IMR-90 (cell line): ENCODE results near the gene ZNF446. TPM values are rescaled to one million over a fixed set of nuclear protein-coding genes. Genes with fewer than 3 reads are reported as not detected.
"Not testable (repeated sequence)": the region's sequence is repeated elsewhere in the genome, so short reads cannot be mapped to it uniquely, and the experiment has no call there.

Experiments
- ATAC-seq: fragments of 200-7000 bp; cut with Tn5 transposase; 2 replicates; pipeline ENCODE4 v1.9.1; 2020; ENCODE audit warnings: low read depth, mild to moderate bottlenecking, moderate library complexity
- BruUV-seq: library from RNA; stranded (reverse); fragments of 400-500 nt; replicated peaks from 2 replicates; lab custom pipeline; 2021; lab: Mats Ljungman, UMichigan
- CTCF ChIA-PET: fragments of 300-600 bp; formaldehyde crosslinking; extraction: SDS; loops from one replicate; lab custom pipeline; 2021; ENCODE audit warnings: antibody characterized with exemption; lab: Yijun Ruan, JAX
- POLR2A ChIA-PET: fragments of 300-600 bp; sonication (Branson Sonifier 250); formaldehyde crosslinking; loops from one replicate; lab custom pipeline; 2022; ENCODE audit warnings: antibody characterized with exemption; ENCODE audit not compliant: unreplicated experiment; lab: Charles Lee
- DNase-seq: peaks from one replicate; pipeline ENCODE4 v3.0.0; 2013
- H2AFZ ChIP-seq: replicated peaks from 2 replicates; pipeline ENCODE3; 2013; ENCODE audit warnings: low read length, mild to moderate bottlenecking; ENCODE audit not compliant: poor library complexity
- H2AK5ac ChIP-seq: 2 replicates; pipeline ENCODE4 v1.6.1; 2013; ENCODE audit warnings: low read depth, low read length, inconsistent platforms
- H2AK9ac ChIP-seq: replicated peaks from 2 replicates; pipeline ENCODE3; 2013; ENCODE audit warnings: mild to moderate bottlenecking, low read depth, low read length, moderate library complexity; ENCODE audit not compliant: poor library complexity
- H2BK120ac ChIP-seq: 2 replicates; pipeline ENCODE4 v1.6.1; 2013; ENCODE audit warnings: low read depth, low read length, inconsistent platforms
- H2BK15ac ChIP-seq: 3 replicates; pipeline ENCODE4 v1.6.1; 2013; ENCODE audit warnings: low read depth, low read length, inconsistent platforms
- H2BK20ac ChIP-seq: 2 replicates; pipeline ENCODE4 v1.6.1; 2013; ENCODE audit warnings: low read depth, mild to moderate bottlenecking, inconsistent platforms, low read length, moderate library complexity
- H2BK5ac ChIP-seq: 2 replicates; pipeline ENCODE4 v1.6.1; 2013; ENCODE audit warnings: mild to moderate bottlenecking, low read depth, low read length, inconsistent platforms; ENCODE audit not compliant: poor library complexity, severe bottlenecking
- H3K14ac ChIP-seq: replicated peaks from 2 replicates; pipeline ENCODE4 v1.6.1; 2013; ENCODE audit warnings: low read depth, low read length, inconsistent platforms
- H3K18ac ChIP-seq: 2 replicates; pipeline ENCODE4 v1.6.1; 2013; ENCODE audit warnings: low read depth, low read length, control low read depth
- H3K23ac ChIP-seq: 2 replicates; pipeline ENCODE4 v1.6.1; 2013; ENCODE audit warnings: low read depth, low read length, inconsistent platforms
- H3K27ac ChIP-seq: 2 replicates; pipeline ENCODE4 v1.5.1; 2013; ENCODE audit warnings: mild to moderate bottlenecking, control low read depth, low read length; ENCODE audit not compliant: insufficient read depth
- H3K27me3 ChIP-seq: 2 replicates; pipeline ENCODE4 v1.6.1; 2013; ENCODE audit warnings: low read length; ENCODE audit not compliant: control insufficient read depth, insufficient read depth
- H3K36me3 ChIP-seq: 2 replicates; pipeline ENCODE4 v1.6.1; 2013; ENCODE audit warnings: low read length, mixed read lengths; ENCODE audit not compliant: control insufficient read depth, insufficient read depth
- H3K4ac ChIP-seq: 2 replicates; pipeline ENCODE4 v1.6.1; 2013; ENCODE audit warnings: low read depth, low read length, inconsistent platforms
- H3K4me1 ChIP-seq: 2 replicates; pipeline ENCODE4 v1.6.1; 2013; ENCODE audit warnings: low read length, mixed read lengths; ENCODE audit not compliant: control insufficient read depth, insufficient read depth
- H3K4me2 ChIP-seq: 2 replicates; pipeline ENCODE4 v1.6.1; 2013; ENCODE audit warnings: low read depth, mild to moderate bottlenecking, control low read depth, low read length, moderate library complexity
- H3K4me3 ChIP-seq: 2 replicates; pipeline ENCODE4 v1.5.1; 2013; ENCODE audit warnings: low read depth, mild to moderate bottlenecking, control low read depth, low read length, moderate library complexity; ENCODE audit not compliant: insufficient read depth
- H3K56ac ChIP-seq: 2 replicates; pipeline ENCODE4 v1.6.1; 2013; ENCODE audit warnings: low read length, inconsistent platforms; ENCODE audit not compliant: insufficient read depth; ENCODE audit errors: extremely low read depth
- H3K79me1 ChIP-seq, 2 experiments: 2 replicates each; pipeline ENCODE4 v1.6.1; 2013; ENCODE audit warnings: low read length in 2 of 2, inconsistent platforms in 1 of 2, low read depth in 1 of 2
- H3K9ac ChIP-seq: 2 replicates; pipeline ENCODE4 v1.6.1; 2013; ENCODE audit warnings: low read depth, low read length, control low read depth
- H3K9me1 ChIP-seq: 2 replicates; pipeline ENCODE4 v1.6.1; 2013; ENCODE audit warnings: low read length, inconsistent platforms; ENCODE audit not compliant: insufficient read depth
- H3K9me3 ChIP-seq: 2 replicates; pipeline ENCODE4 v1.6.1; 2013; ENCODE audit warnings: low read length; ENCODE audit not compliant: control insufficient read depth, insufficient read depth
- H4K20me1 ChIP-seq: 2 replicates; pipeline ENCODE4 v1.6.1; 2013; ENCODE audit warnings: low read length, inconsistent platforms; ENCODE audit not compliant: insufficient read depth
- H4K5ac ChIP-seq: 2 replicates; pipeline ENCODE4 v1.6.1; 2013; ENCODE audit warnings: mild to moderate bottlenecking, low read depth, low read length, control low read depth
- H4K8ac ChIP-seq, 2 experiments: 2 replicates each; pipeline ENCODE4 v1.6.1; 2013; ENCODE audit warnings: low read depth in 2 of 2, low read length in 2 of 2, control low read depth in 1 of 2, inconsistent platforms in 1 of 2
- H4K91ac ChIP-seq: 2 replicates; pipeline ENCODE4 v1.6.1; 2013; ENCODE audit warnings: low read depth, low read length, inconsistent platforms; ENCODE audit not compliant: insufficient read depth
- NFE2L2 ChIP-seq: fragments of 150-350 bp; IDR thresholded peaks from 2 replicates; pipeline ENCODE4 v1.6.1; 2016; ENCODE audit warnings: low read depth, mild to moderate bottlenecking, low read length
- WGBS, 2 experiments: methylation state at CpG; one replicate each; pipeline versions ENCODE4 v1.1.5 to v1.1.7; 2013; ENCODE audit warnings: missing lambda C conversion rate in 2 of 2; ENCODE audit not compliant: insufficient read length in 1 of 2; ENCODE audit errors: extremely low coverage in 2 of 2; 5-methylcytosine and 5-hydroxymethylcytosine counted together
- dilution Hi-C: fragments of 300-500 bp; cut with HindIII; formaldehyde crosslinking; loops from one replicate; pipeline ENCODE4 v1.14.3; 2018; ENCODE audit warnings: low sequenced_read_pairs; ENCODE audit not compliant: unreplicated experiment
- in situ Hi-C: fragments of 300-500 bp; cut with MboI; formaldehyde crosslinking; loops from 3 replicates; pipeline ENCODE4 v1.14.3; 2019; ENCODE audit warnings: low sequenced_read_pairs, inconsistent platforms, mixed read lengths
- intact Hi-C: fragments of 100-400 bp; cut with micrococcal nuclease; formaldehyde crosslinking; loops from 2 replicates; pipeline ENCODE4 v1.10.0; 2022
- polyA plus RNA-seq, 3 experiments: library from polyadenylated mRNA; depleted of rRNA; stranded (reverse); fragments of >200 nt; gene quantifications; 2 replicates each; pipeline ENCODE4 v1.2.3, GENCODE V29; 2012; ENCODE audit warnings: low replicate concordance in 1 of 3
- total RNA-seq: library from RNA; depleted of rRNA; stranded (reverse); fragments of >200 nt; gene quantifications from 2 replicates; pipeline ENCODE4 v1.2.3, GENCODE V29; 2012
- TF ChIP-seq, protein P1 (sequence below): conservative IDR thresholded peaks from 2 replicates; pipeline ENCODE4 v1.5.1; 2012; ENCODE audit warnings: mild to moderate bottlenecking, low read depth, low read length, improper control_type of control experiment

ZNF446 gene
- total and polyA plus RNA-seq, 2 of the 4 experiments (the other 2 are of a cell fraction): 4.8 to 6.9 TPM

DNA sequence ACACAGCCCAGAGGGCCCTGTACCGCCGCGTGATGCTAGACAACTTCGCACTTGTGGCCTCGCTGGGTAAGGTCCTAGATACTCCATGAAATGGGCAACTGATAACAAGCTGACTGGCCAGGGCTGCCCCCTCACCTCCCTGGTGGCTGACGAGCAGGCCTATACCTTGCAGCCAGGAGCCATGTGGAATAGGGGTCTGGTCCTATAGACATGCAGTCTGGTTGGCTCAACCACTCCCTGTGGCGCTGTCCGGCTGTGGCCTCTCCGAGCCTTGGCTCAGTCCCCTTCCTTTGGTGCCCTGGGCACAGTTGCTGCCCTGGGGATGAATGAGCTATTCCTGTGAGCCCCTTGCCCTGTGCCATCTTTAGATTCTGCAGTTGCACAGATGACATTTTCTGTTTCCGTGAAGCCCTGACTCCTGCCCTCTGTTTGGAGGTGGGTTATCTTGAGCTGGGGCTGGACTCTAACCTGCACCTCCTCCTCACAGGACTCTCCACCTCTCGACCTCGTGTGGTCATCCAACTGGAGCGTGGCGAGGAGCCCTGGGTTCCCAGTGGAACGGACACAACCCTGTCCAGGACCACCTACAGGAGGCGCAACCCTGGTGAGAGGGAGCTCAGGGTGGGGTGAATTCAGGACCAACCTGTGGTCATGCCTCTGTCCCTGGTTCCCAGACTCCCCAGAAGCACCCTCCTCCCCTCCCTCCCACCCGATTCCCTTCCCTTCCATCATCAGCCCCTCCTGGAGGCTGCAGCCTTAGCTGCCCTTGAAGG is 6.7 kb upstream of the ZNF446 start:
- H2BK20ac ChIP-seq: no peak overlapping the region
- POLR2A ChIA-PET: interaction anchor here (0.6 kb wide), 1 partner anchor 43 kb away, joined by 4 read pairs; no protein-coding TSS in a partner anchor
- intact Hi-C loops: no loop called here
- peaks cover 29% of the 10 kb centered on the region for H3K9me1 ChIP-seq
- no peak overlapping the region for H2BK120ac ChIP-seq
- H4K5ac ChIP-seq: no peak overlapping the region
- DNase-seq: no peak
- WGBS, 2 experiments: 97% methylated on average over 6 of the region's 17 CpGs; no CpG with 5 or more reads in 1 of the 2 experiments
- CTCF ChIA-PET: no interaction called here
- H3K9me3 ChIP-seq: no peaks in the 10 kb centered on the region
- no peak overlapping the region for H2BK15ac ChIP-seq
- H4K20me1 ChIP-seq: peaks cover 22% of the 10 kb centered on the region
- H3K56ac ChIP-seq: no peak overlapping the region
- no peak overlapping the region for H3K18ac ChIP-seq
- no TSS peak for BruUV-seq
- H3K79me1 ChIP-seq: peaks cover 14 to 45% of the 10 kb centered on the region in 2 experiments; a peak in 3 of 4 replicates
- no peak overlapping the region for H2BK5ac ChIP-seq
- H3K4me2 ChIP-seq: no peak overlapping the region
- no peaks in the 10 kb centered on the region for H3K27me3 ChIP-seq
- H2AK9ac ChIP-seq: no peak overlapping the region
- H3K4me3 ChIP-seq: no peak overlapping the region
- H3K4me1 ChIP-seq: peaks cover 12% of the 10 kb centered on the region
- no peak for ATAC-seq
- H4K91ac ChIP-seq: no peak overlapping the region
- H3K14ac ChIP-seq: no peak overlapping the region
- no peak overlapping the region for H4K8ac ChIP-seq
- no peak overlapping the region for H3K4ac ChIP-seq
- no peak overlapping the region for H3K27ac ChIP-seq
- no peak overlapping the region for H3K23ac ChIP-seq
- dilution Hi-C loops: no loop called here
- in situ Hi-C loops: no loop called here
- H3K9ac ChIP-seq: no peak overlapping the region
- H2AFZ ChIP-seq: no peak overlapping the region
- no peak overlapping the region for H2AK5ac ChIP-seq
- peaks cover 29% of the 10 kb centered on the region for H3K36me3 ChIP-seq
- no peak for TF ChIP-seq NFE2L2
- TF ChIP-seq, protein P1, sequence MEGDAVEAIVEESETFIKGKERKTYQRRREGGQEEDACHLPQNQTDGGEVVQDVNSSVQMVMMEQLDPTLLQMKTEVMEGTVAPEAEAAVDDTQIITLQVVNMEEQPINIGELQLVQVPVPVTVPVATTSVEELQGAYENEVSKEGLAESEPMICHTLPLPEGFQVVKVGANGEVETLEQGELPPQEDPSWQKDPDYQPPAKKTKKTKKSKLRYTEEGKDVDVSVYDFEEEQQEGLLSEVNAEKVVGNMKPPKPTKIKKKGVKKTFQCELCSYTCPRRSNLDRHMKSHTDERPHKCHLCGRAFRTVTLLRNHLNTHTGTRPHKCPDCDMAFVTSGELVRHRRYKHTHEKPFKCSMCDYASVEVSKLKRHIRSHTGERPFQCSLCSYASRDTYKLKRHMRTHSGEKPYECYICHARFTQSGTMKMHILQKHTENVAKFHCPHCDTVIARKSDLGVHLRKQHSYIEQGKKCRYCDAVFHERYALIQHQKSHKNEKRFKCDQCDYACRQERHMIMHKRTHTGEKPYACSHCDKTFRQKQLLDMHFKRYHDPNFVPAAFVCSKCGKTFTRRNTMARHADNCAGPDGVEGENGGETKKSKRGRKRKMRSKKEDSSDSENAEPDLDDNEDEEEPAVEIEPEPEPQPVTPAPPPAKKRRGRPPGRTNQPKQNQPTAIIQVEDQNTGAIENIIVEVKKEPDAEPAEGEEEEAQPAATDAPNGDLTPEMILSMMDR: no peak

- H3K4me2 ChIP-seq, H4K5ac ChIP-seq, H3K18ac ChIP-seq, H3K27ac ChIP-seq, H4K91ac ChIP-seq, H2BK120ac ChIP-seq, H2BK20ac ChIP-seq, H2AFZ ChIP-seq, H3K4ac ChIP-seq, H3K4me3 ChIP-seq, H2BK5ac ChIP-seq, H4K8ac ChIP-seq, POLR2A ChIA-PET, H2BK15ac ChIP-seq, BruUV-seq, H3K27me3 ChIP-seq, H3K9me3 ChIP-seq, H3K9ac ChIP-seq, H2AK5ac ChIP-seq, ATAC-seq, DNase-seq, intact Hi-C loops, H3K56ac ChIP-seq, H2AK9ac ChIP-seq, CTCF ChIA-PET, H3K23ac ChIP-seq, dilution Hi-C loops, H3K14ac ChIP-seq, in situ Hi-C loops: not testable (repeated sequence)
- Histone ChIP-seq H4K20me1 (peaks cover 30% of the 10 kb centered on the region), H3K36me3 (peaks cover 29% of the 10 kb centered on the region), H3K9me1 (peaks cover 36% of the 10 kb centered on the region), H3K79me1 (peaks cover 14 to 50% of the 10 kb centered on the region in 2 experiments; a peak in 3 of 4 replicates), H3K4me1 (peaks cover 21% of the 10 kb centered on the region)
- WGBS, 2 experiments: 93% methylated on average over 10 of the region's 53 CpGs; no CpG with 5 or more reads in 1 of the 2 experiments
Measured at GRCh38 chr19:58470837-58471543, 5.2 kb upstream of the ZNF446 start.
